ENCODE results near the gene SP4. TPM values are rescaled to one million over a fixed set of nuclear protein-coding genes. Genes with fewer than 3 reads are reported as not detected.

SP4 gene
- total RNA-seq, 3 donors from 2014 or later, result 17.3 to 32.8 (median 23.0) TPM

GRCh38 chr7:21407796-21408480, 19.9 kb upstream of the SP4 start:
- Histone ChIP-seq H3K4me3 (no peak overlapping the region), H3K27ac (no peak overlapping the region), H3K4me1 (no peaks in the 10 kb centered on the region), H3K36me3 (no peaks in the 10 kb centered on the region), H3K27me3 (no peaks in the 10 kb centered on the region), H3K9me3 (no peaks in the 10 kb centered on the region)
- intact Hi-C loops (cut with DNase I; ENCODE audit: low total_unique reads), result no loop called here
- no peak for DNase-seq (ENCODE audit: low spot score in 2 of 2)
- TF ChIP-seq CTCF (IDR thresholded peaks at IDR 0.05) (no peak), POLR2A (IDR thresholded peaks at IDR 0.05) (no peak), POLR2AphosphoS5 (IDR thresholded peaks at IDR 0.05) (no peak)

GRCh38 chr7:21408481-21408820, 19.4 kb upstream of the SP4 start:
- no peaks in the 10 kb centered on the region for H3K9me3 ChIP-seq
- no peak overlapping the region for H3K4me3 ChIP-seq
- no peak for TF ChIP-seq POLR2AphosphoS5 (IDR thresholded peaks at IDR 0.05)
- TF ChIP-seq POLR2A (IDR thresholded peaks at IDR 0.05), result no peak
- TF ChIP-seq CTCF (IDR thresholded peaks at IDR 0.05), result no peak
- H3K27me3 ChIP-seq, result no peaks in the 10 kb centered on the region
- H3K4me1 ChIP-seq, result no peaks in the 10 kb centered on the region
- intact Hi-C loops (cut with DNase I; ENCODE audit: low total_unique reads), result no loop called here
- no peak for DNase-seq (ENCODE audit: low spot score in 2 of 2)
- H3K36me3 ChIP-seq, result no peaks in the 10 kb centered on the region
- H3K27ac ChIP-seq, result no peak overlapping the region

- Histone ChIP-seq H3K4me3 (no peak overlapping the region), H3K9me3 (no peaks in the 10 kb centered on the region), H3K36me3 (no peaks in the 10 kb centered on the region), H3K27me3 (no peaks in the 10 kb centered on the region), H3K27ac (no peak overlapping the region), H3K4me1 (no peaks in the 10 kb centered on the region)
- intact Hi-C loops (cut with DNase I; ENCODE audit: low total_unique reads), result no loop called here
- no peak for DNase-seq (ENCODE audit: low spot score in 2 of 2)
- no peak for TF ChIP-seq POLR2A (IDR thresholded peaks at IDR 0.05)
- TF ChIP-seq CTCF (IDR thresholded peaks at IDR 0.05), result no peak
- TF ChIP-seq POLR2AphosphoS5 (IDR thresholded peaks at IDR 0.05), result no peak
Measured at GRCh38 chr7:21412410-21412851, 15.5 kb upstream of the SP4 start.

- no peaks in the 10 kb centered on the region for H3K4me1 ChIP-seq
- H3K27ac ChIP-seq, result no peak overlapping the region
- intact Hi-C loops (cut with DNase I; ENCODE audit: low total_unique reads), result no loop called here
- H3K27me3 ChIP-seq, result no peaks in the 10 kb centered on the region
- H3K9me3 ChIP-seq, result no peaks in the 10 kb centered on the region
- DNase-seq (ENCODE audit: low spot score in 2 of 2), result no peak
- H3K36me3 ChIP-seq, result no peaks in the 10 kb centered on the region
- no peak overlapping the region for H3K4me3 ChIP-seq
- TF ChIP-seq CTCF (IDR thresholded peaks at IDR 0.05) (no peak), POLR2A (IDR thresholded peaks at IDR 0.05) (no peak)
Measured at GRCh38 chr7:21412957-21413356, 14.9 kb upstream of the SP4 start.

GRCh38 chr7:21413502-21413901, 14.4 kb upstream of the SP4 start:
- H3K9me3 ChIP-seq, result no peaks in the 10 kb centered on the region
- H3K36me3 ChIP-seq, result no peaks in the 10 kb centered on the region
- intact Hi-C loops (cut with DNase I; ENCODE audit: low total_unique reads), result no loop called here
- DNase-seq (ENCODE audit: low spot score in 2 of 2), result no peak
- no peak overlapping the region for H3K4me3 ChIP-seq
- TF ChIP-seq POLR2AphosphoS5 (IDR thresholded peaks at IDR 0.05) (no peak), POLR2A (IDR thresholded peaks at IDR 0.05) (no peak), CTCF (IDR thresholded peaks at IDR 0.05) (no peak)
- no peaks in the 10 kb centered on the region for H3K4me1 ChIP-seq
- H3K27ac ChIP-seq, result no peak overlapping the region
- H3K27me3 ChIP-seq, result no peaks in the 10 kb centered on the region
